Measurements from ENCODE around the gene CDC123. TPM values are rescaled to one million over a fixed set of nuclear protein-coding genes. Genes with fewer than 3 reads are reported as not detected.

The CDC123 gene
- total and polyA plus RNA-seq, 4 donors, result 32.7 to 58.5 (median 40.7) TPM

GRCh38 chr10:12214763-12215218 lies 18.8 kb downstream of the CDC123 start:
- WGBS, result 30% methylated on average over 6 of the region's 6 CpGs
- peak; percentile 42 for DNase-seq (ENCODE audit: low spot score)
- Histone ChIP-seq H3K27me3 (ENCODE audit: control insufficient read depth in 4 of 4, insufficient read depth in 4 of 4, low read length in 3 of 4) (no peaks in the 10 kb centered on the region), H3K36me3 (ENCODE audit: control insufficient read depth in 4 of 4, insufficient read depth in 3 of 4, low read depth in 1 of 4, low read length in 3 of 4) (peaks cover 12 to 39% (median 31%) of the 10 kb centered on the region in 4 donors), H3K4me3 (ENCODE audit: low read depth in 1 of 3, low read length in 3 of 3) (no peak overlapping the region), H3K27ac (ENCODE audit: low read depth in 1 of 2, low read length in 2 of 2) (no peak overlapping the region), H3K9ac (ENCODE audit: low read depth in 1 of 2, low read length in 2 of 2) (peak overlapping the region in 1 of 2 donors; percentile 0), H3K4me1 (ENCODE audit: control insufficient read depth in 4 of 4, insufficient read depth in 4 of 4, low read length in 3 of 4) (no peaks in the 10 kb centered on the region), H3K9me3 (ENCODE audit: control insufficient read depth in 4 of 4, low read length in 3 of 4) (no peaks in the 10 kb centered on the region)
- TF ChIP-seq FOXA2 (IDR thresholded peaks at IDR 0.05), result no peak
- no peak for TF ChIP-seq EGR1 (IDR thresholded peaks at IDR 0.05; ENCODE audit: low read depth in 2 of 2)
- TF ChIP-seq CTCF (IDR thresholded peaks at IDR 0.05; ENCODE audit: low read depth, low read length, missing input control), result peak; percentile 53
- TF ChIP-seq ATF3 (IDR thresholded peaks at IDR 0.05), result no peak
- TF ChIP-seq TAF1 (conservative IDR thresholded peaks at IDR 0.05), result no peak
- TF ChIP-seq HNF4G (IDR thresholded peaks at IDR 0.05), result no peak
- no peak for TF ChIP-seq REST (IDR thresholded peaks at IDR 0.05)
- peak; percentile 61 to 77 for TF ChIP-seq GABPA (IDR thresholded peaks at IDR 0.05 in 1 of 2, conservative IDR thresholded peaks at IDR 0.05 in 1 of 2)
- peak; percentile 75 for TF ChIP-seq RAD21 (IDR thresholded peaks at IDR 0.05)
- no peak for TF ChIP-seq RXRA (IDR thresholded peaks at IDR 0.05)

- 89% methylated on average over 8 of the region's 8 CpGs for WGBS
- no peak for DNase-seq (ENCODE audit: low spot score)
- H3K36me3 ChIP-seq (ENCODE audit: control insufficient read depth in 4 of 4, insufficient read depth in 3 of 4, low read depth in 1 of 4, low read length in 3 of 4), result peaks cover 6 to 20% (median 13%) of the 10 kb centered on the region in 4 donors
- H3K27me3 ChIP-seq (ENCODE audit: control insufficient read depth in 4 of 4, insufficient read depth in 4 of 4, low read length in 3 of 4), result no peaks in the 10 kb centered on the region
- H3K4me1 ChIP-seq (ENCODE audit: control insufficient read depth in 4 of 4, insufficient read depth in 4 of 4, low read length in 3 of 4), result peaks cover 0 to under 1% (median 0%) of the 10 kb centered on the region in 4 donors
- no peaks in the 10 kb centered on the region for H3K9me3 ChIP-seq (ENCODE audit: control insufficient read depth in 4 of 4, low read length in 3 of 4)
- no peak overlapping the region for H3K4me3 ChIP-seq (ENCODE audit: low read depth in 1 of 3, low read length in 3 of 3)
- H3K27ac ChIP-seq (ENCODE audit: low read depth in 1 of 2, low read length in 2 of 2), result no peak overlapping the region
- TF ChIP-seq NR2F2 (IDR thresholded peaks at IDR 0.05) (no peak), FOXA2 (IDR thresholded peaks at IDR 0.05) (no peak), JUND (IDR thresholded peaks at IDR 0.05) (no peak), ZBTB33 (IDR thresholded peaks at IDR 0.05) (no peak), FOXA1 (IDR thresholded peaks at IDR 0.05) (no peak), HNF4A (conservative IDR thresholded peaks at IDR 0.05) (no peak), TAF1 (conservative IDR thresholded peaks at IDR 0.05) (no peak), ATF3 (IDR thresholded peaks at IDR 0.05) (no peak), HNF4G (IDR thresholded peaks at IDR 0.05) (no peak), RXRA (IDR thresholded peaks at IDR 0.05) (no peak), EGR1 (IDR thresholded peaks at IDR 0.05; ENCODE audit: low read depth in 2 of 2) (no peak), YY1 (IDR thresholded peaks at IDR 0.05) (no peak), REST (IDR thresholded peaks at IDR 0.05) (no peak)
- no peak overlapping the region for H3K9ac ChIP-seq (ENCODE audit: low read depth in 1 of 2, low read length in 2 of 2)
Observed at GRCh38 chr10:12218991-12219390, 23.0 kb downstream of the CDC123 start.
